Stromal cell of bone marrow (primary cell): Measurements from ENCODE around the gene MBOAT2.

ENCODE experiments used
- DNase-seq: peaks from one replicate; pipeline ENCODE4 v3.0.0-alpha.2; 2012; ENCODE audit warnings: low read depth

The MBOAT2 gene

GRCh38 chr2:9018109-9018508, 14.6 kb upstream of the MBOAT2 start:
- DNase-seq: no peak

GRCh38 chr2:9017411-9017810, 13.9 kb upstream of the MBOAT2 start:
- no peak for DNase-seq

DNA sequence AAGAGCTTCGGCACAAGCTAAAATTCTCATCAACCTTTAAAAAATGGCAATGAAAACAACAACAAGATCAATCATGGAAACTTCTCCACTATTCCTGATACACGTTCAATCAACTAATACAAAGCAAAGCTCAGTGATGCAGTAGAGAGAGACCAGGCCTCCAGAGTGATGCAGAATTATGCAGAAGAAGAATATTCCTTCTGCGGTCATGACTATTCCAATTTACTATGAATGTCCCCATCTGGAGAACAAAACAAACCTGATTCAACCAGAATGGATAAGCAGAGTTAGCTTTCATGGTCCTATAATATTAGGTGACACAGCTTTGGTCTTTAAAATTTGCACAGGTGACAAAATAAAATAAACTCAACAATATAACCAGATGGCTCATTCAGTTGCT, 12.5 kb upstream of the MBOAT2 start:
- DNase-seq: no peak

DNA sequence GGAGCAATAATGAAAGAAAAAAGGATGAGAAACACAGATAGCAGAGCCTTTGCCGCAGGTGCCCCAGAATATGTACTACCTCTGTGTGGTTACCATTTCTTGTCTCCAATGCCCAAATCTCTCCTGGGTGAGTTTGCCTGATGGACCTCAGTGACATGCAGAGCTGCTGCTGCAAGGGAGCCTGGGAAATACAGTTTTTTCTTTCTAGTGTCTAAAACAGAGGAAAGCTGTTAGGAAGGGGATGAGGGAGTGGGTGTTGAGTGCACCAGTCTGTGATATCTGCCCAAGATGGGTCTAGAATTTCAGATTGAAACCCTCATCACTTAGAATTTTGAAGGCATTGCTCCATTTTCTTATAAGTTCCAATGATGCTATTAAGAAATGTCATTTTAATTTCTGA, 9.9 kb upstream of the MBOAT2 start:
- no peak for DNase-seq

- DNase-seq: peak; percentile 91
Measured at GRCh38 chr2:9010866-9011265, 7.4 kb upstream of the MBOAT2 start.

- no peak for DNase-seq
Measured at GRCh38 chr2:9008951-9009664, 5.6 kb upstream of the MBOAT2 start.

- DNase-seq: no peak
Measured at GRCh38 chr2:9006368-9006767, 2.9 kb upstream of the MBOAT2 start.

DNA sequence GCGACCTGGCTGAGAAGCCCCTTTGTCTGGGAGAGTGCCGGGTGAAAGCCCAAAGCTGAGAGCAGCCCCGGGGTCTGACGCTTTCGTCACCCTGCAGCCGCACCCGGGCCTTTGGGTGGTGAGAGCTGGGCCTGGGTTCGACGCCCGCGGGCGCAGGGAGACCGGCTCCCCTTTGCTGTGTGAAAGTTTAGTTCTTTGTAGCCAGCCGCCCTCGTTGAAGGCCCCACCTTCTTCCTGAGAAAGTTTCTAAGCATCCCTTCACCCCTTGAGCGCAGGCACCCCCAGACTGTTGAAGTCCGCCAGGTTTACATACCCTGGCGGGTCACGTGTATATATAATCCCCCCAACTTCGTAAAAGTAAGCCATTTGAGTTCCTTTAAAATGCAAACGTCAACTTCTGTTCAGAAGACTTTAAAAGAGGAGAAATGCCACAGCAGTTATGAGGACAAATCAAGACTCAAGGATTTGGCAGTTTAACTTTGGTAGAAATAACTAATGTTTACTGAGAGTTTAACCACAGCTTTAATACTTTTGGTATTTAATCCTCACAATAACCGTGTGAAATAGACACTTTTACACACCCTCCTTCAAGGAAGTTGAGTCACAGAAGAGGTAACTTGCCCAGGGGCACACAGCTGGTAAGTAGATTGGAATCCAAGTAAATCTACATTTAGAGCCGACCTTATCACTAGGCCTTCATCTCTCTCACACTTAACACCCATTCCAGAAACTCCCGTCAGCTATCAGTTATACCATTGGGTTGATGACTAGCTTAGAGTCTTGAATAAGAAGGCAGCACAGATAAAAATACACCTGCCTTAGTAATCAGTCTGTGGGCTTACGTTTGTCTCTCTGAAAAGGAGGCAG, 1.1 kb upstream of the MBOAT2 start:
- DNase-seq: no peak

- DNase-seq: no peak
Measured at GRCh38 chr2:9003366-9003615, 193 bp downstream of the MBOAT2 start.

DNA sequence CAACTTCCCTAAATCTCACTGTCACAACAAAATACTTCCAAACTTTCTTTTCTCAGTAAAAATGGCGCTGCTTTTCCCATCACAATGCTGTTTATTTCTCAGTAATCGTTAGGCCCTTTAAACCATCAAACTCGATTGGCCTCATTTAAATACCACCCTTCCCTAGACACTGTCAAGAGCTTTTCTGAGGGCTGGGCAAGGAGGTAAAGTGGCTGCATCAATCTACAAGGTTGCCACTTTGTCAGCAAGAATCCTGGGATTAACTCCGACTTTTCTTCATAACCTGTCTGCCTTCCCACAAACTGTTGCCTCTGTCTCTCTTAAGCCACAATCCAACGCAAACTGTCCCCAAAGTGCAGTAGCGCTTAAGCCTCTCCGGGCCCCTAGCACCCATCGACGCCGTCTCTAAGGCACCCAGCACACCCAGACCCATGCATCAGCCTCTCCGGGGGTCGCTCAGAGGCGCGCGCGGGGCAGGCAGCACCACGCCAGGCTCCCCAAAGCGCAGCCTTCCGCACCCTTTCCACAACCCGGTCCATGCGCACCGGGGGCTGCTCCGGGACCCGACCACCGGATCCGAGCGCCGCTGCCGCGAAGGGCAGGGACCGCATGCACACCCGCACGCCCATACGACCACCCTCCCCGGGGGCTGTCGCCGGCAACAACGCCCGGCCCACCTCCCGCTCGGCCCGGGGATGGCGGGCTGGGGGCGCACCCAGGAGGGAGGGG, 683 bp downstream of the MBOAT2 start:
- DNase-seq: no peak

DNA sequence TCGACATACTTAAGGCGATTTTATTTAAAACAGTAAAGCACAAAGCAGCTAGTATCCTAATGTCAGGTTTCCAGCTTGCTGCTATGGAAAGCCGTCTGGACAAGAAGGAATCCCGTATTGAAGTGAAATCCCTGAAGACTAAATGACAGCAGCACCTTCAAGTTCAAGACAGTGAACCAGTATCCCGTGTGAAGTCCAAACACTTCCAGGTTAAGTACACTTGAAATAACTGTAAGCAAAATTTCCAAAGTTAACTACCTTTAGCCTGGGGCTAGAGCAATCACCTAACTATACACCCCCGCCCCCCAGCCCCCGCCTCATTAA, 1.2 kb downstream of the MBOAT2 start:
- DNase-seq: no peak

- DNase-seq: no peak
Measured at GRCh38 chr2:9001778-9002177, 1.7 kb downstream of the MBOAT2 start.

GRCh38 chr2:9001229-9001628, 2.3 kb downstream of the MBOAT2 start:
- DNase-seq: no peak

GRCh38 chr2:9000442-9000841, 3.0 kb downstream of the MBOAT2 start:
- DNase-seq: no peak

DNA sequence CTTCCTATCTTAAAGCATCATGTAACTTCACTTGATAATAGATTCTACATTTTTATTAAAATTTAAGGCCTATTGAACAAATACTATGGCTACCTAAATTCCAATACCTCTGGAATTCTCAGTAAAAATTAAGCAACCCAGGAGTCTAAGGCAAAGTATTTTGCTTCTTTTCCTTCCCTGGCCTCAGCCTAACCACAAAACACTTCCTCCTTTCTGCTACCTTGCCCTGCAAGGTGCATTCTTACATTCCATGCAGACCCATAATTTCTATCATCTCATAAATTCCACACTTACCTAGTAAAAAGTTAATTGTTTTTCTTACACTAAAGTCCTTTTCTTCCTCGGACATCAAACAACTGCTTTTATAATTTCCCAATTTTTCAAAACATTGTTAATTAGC, 3.7 kb downstream of the MBOAT2 start:
- DNase-seq: no peak

DNA sequence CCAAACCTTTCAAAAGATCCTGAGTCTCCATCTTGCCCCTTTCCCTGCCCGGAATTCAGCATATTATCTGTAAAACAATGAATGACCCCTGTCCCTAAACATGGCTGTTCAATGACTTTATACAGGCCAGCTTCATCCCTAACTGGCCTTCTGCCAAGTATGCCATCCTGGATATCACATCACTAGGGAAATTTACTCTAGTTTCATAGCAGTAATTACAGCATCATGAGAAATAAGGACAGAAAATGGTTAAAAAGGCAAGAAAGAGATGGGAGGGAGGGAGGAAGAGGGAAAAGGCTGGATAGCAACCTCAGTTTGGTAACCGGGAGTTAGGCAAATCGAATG, 4.4 kb downstream of the MBOAT2 start:
- no peak for DNase-seq

DNA sequence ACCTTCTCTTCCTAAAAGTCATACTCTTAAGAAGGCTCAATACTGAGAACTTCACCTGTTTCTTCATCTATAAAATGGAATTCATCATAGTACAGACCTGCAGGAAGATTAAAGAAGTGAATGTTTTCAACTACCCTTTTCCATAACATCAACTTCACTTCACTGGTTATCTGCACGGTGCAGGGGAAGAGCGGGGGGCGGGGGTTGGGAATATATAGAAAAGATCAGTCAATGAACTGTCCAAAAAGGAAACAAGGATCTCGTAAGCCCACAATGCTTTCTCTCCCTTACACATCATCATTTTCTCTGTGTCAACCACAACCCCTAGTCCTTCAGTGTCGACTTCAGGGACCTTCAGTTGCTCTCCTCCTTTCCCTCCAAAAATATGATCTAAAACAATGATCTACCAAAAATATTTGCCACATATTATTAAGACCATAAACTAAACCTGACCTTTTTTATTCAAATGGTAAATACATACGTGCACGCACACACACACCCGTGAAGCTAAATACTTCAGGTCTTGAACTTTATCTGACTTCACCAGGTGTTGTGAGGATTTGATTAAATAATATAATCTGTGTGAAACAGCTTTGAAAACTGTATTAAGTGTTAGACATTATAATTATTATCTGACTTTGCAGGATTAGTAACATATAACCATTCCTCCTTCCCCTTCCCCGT, 4.9 kb downstream of the MBOAT2 start:
- DNase-seq: no peak

- DNase-seq: no peak
Measured at GRCh38 chr2:8997631-8998030, 5.9 kb downstream of the MBOAT2 start.

GRCh38 chr2:8997108-8997507, 6.4 kb downstream of the MBOAT2 start:
- no peak for DNase-seq

DNA sequence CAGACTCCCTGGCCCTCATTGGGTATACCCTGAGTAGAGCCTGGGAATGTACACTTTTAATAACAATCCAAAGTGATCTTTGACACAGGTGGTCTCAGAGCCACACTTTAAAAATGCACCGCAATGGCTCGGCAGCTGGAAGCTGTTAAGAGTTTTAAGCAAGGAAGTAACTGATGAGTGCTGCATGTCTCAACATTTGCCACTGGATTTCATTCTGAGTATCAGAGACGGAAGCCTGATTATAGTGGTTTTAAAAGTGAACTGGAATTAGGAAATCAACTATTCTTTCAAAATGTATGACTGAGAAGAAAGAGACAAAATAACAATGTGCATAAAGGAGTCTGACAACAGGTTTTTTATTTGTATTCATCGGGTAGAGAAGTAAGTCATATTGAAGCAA, 7.5 kb downstream of the MBOAT2 start:
- no peak for DNase-seq

- no peak for DNase-seq
Measured at GRCh38 chr2:8994386-8994785, 9.1 kb downstream of the MBOAT2 start.

GRCh38 chr2:8993902-8994278, 9.6 kb downstream of the MBOAT2 start:
- no peak for DNase-seq
